ENCODE measurements around the gene NOD2.

The NOD2 gene

DNA sequence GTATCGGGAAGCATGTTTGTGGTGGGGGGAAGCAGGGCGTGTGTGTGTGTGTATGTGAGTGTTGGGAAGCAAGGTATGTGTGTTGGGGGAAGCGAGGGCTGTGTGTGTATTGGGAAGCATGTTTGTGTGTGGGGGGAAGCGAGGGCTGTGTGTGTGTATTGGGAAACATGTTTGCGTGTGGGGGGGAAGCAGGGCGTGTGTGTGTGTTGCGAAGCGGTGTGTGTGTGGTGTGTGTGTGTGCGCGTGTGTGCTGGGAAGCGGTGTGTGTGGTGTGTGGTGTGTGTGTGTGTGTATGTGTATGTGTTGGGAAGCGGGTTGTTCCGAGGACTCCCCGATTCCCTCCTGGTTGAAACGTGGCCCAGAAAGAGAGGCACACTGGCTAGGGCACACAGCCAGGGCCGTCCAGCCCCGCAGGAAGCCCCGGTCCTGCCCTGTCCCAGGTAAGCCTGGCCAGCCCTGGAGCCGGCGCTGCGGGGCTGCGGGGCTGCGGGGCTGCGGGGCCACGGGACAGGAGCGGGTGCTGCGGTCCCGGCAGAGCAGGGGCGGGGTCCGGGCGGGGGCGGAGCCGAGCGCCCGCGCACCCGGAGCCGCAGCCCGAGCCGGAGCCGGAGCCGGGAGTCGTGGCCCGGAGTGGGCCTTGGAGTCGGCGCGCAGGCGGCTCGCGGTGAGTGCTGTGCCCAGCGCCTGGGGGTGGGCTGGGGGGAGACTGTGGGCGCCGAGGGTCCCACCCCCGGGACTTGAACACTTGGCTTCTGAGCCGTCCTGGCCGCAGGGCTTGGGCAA is at the start of gene NOD2:
TSS of gene NOD2 (plus strand) at position 608 of the 783 bp plus-strand sequence. CDS start 5,890 bp downstream, outside the sequence.
- no peak for DNase-seq (ENCODE audit: low read depth)

DNA sequence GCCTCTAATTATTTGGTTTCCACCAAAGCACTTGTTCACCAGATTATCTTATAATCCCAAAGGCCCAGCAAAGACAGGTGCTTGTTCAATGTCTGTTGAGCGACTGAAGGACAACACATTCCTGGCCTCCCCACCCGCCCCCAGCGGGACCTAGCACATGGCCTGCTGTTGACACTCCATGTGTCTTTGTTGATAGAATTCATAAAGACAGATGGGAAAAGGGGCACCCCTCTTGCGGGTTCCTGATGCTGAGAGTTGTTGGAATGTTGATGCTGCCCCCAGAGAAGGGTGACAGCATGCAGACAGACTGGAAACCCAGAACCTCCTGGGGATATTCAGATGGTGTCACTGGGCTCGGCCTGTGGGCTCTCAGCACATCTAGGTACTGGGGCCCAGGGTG is 49.2 kb upstream of the NOD2 start:
- DNase-seq (ENCODE audit: low read depth) = no peak

DNA sequence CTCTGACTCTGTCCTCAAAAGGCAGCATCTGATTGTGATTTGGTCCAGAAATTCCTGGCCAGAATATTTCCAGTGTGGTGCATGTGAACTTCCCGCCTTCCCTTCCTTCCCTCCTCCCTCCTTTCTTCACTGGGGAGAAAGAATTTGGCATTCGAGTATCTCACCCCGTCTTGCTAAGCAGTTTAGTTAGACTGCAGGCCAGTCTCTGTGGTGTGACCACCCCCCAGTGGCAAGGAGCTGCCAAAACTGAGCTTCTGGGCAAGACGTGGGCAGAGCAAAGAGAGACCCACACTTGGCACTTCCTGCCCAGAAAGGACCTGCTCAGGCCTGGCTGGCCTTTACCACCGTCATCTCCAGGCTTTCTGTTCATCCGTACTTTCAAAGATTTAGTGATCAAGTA is 48.7 kb upstream of the NOD2 start:
- DNase-seq (ENCODE audit: low read depth) = peak; percentile 48

DNA sequence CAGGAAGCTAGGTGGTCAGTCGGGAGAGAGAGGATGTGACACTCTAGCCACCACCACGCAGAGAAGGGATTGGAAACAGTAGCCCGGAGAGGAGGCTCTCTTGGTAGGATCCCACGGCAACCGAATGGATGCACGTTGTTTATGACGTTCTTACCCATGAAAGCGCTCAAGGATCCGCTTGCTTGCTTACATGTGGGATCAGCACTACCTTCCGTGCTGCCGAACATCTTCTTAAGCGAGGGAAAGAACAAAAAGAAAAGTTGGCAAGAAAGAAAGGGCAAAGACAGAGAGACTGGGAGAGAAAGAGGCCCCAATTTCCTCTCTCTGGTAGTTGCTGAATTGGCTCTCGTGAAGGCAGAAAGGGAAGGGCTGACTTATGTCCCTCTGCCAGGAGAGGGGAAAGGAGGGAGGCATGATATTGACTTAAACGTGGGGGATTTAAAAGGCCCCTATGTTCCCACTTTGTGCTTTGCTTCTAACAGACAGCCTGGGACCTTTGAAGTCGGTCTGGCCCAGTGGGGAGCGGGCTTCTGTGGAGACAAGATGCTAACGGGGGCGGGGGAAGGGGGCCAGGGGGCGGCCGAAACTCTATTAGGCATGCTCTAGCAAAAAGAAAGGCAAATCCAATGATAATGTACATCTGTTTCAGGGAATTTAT is 47.7 kb upstream of the NOD2 start:
- no peak for DNase-seq (ENCODE audit: low read depth)

DNA sequence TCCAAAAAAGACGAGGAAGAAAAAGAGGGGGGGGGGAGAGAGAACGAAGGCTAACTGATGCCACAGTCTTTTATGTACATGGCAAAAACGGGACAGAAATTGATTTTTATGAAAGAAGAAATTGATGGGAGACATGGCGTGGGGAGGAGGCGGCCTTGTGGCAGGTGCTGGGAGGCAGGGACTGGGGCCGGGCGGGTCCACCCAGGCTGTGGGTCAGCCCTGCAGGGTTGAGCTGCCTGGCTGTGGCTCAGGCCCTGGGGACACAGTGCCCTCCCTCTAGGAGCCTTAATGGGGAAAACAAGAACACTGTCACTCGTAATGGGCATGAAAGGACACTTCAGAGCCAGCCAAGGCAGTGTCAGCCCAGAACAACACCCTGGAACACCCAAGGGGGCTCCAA is 47.1 kb upstream of the NOD2 start:
- no peak for DNase-seq (ENCODE audit: low read depth)

DNA sequence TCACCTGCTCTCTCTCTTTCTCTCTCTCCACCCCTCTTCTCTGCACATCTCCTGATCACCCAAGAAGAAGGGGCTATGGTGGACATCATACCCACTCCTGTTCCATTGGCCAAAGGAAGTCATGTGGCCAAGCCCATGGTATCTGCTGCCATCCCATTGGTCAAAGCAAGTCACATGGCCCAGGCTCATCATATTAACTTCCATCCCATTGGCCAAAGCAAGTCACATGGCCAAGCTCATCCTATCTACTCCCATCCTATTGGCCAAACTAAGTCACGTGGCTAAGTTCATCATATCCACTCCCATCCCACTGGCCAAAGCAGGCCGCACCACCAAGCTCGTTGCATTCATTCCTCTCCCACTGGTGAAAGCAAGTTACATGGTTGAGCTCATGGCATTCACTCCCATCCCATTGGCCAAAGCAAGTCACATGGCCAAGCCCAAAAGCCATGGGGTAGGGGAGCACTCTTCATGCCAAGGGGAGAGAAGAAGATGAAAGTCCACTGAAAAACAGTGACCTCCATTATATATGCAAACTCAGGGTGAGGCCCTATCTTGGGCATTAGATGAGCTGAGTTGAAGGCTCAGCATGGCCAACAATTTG is 41.5 kb upstream of the NOD2 start:
- no peak for DNase-seq (ENCODE audit: low read depth)

DNA sequence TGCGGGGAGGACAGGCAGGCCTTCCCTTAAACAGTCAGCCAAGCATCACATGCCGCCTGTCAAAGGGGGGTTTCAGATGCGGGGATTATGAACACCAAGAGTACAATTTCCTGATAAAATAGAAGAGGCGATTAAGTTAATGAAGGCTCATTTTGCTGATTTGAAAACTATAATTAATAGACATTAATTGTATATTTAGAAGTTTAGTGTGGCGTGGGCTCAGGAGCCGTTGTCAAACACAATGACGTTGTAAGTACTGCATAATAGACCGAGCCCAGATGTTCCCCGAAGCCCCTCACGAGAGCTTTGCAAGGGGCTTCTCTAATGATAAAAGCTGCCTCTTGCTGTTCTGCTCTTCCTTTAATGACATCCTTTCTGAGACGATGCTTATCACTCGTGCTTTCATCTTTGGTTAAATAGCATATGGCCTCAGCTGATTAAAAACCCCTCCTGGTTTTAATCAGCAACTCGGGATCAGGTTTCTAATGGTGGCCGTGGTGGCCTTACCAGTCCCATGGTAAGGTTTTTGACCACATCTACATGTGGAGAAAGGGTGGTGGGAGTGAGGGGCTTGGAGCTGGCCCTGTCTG is 40.5 kb upstream of the NOD2 start:
- DNase-seq (ENCODE audit: low read depth) = no peak

DNA sequence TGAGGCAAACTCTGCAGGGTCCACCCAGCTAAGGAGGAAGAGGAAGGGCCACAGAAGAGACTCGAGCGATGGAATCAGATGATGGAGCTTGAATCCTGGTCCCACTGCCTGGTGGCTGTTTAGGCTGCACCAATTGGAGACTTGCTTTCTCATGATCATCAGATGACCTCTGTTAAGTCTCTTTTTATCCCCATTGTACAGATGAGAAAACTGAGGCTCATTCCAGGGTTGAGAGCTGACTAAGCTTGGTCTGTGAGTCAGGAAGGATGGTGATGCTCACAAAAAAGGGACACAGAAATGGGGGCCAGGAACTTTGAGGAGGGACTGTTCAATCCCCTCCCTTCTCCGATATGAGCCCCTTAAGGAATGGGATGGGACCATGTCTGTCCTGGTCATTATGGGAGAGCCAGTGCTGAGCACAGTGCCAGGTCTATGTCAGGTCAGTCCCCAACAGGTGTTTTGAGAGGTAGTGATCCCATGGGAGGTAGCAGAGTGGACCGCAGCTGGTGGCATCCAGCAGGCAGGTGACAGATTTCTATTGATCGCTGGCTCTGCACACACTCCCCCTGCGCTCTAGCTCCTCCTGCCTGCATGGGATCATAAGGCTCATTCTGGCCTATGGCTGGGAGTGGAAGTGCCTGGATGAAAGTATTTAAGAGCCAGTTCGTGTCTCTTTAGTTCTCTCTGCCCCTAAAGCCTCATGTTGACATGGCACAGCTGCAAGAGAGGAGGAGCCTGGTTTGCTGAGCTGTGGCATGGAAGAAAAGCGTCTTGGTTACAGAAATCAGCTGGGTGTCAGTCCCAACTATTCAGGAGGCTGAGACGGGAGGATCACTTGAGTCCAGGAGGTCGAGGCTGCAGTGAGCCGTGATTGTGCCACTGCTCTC is 39.5 kb upstream of the NOD2 start:
- DNase-seq (ENCODE audit: low read depth) = no peak

DNA sequence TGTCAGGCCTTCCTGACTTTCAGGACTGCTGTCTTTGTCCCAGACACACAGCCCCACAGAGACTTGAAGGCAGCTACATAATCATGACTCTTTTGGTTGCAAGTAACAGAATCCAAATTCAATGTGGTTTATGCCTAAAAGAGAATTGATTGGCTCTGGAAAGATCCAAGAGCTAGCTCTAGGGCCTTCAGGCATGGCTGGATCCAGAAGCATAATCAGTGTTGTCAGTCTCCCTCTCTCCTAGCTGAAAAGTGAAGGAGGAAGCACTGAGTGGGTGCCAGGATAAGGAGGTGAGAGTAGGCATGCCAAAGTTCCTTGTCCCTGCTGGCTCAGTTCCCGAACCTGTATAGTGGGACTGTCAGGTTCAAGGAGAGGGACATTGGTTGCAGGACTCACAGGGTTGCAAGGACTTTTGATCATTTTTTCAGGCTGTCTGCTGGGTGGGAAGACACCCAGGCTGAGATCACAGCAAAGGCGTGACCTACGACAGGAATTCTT is 37.8 kb upstream of the NOD2 start:
- DNase-seq (ENCODE audit: low read depth) = no peak

DNA sequence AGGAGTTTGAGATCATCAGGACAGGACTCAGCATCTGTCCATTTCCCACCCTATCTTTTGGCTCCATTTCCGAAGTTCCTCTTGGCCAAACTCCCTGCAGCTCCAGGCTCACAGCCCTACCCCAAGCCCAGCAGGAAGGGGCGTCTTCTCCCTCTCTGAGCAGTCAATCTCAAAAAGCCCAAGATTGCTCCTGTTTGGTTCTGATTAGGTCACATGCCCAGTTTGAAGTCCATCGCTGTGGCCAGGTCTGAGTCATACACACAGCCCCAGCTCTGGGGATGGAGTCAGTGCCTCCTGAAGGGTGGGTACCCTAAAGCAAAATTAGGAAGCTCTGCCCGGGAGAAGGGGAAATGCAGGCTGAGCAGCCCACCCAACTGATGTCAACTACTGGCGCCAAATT is 36.2 kb upstream of the NOD2 start:
- no peak for DNase-seq (ENCODE audit: low read depth)

DNA sequence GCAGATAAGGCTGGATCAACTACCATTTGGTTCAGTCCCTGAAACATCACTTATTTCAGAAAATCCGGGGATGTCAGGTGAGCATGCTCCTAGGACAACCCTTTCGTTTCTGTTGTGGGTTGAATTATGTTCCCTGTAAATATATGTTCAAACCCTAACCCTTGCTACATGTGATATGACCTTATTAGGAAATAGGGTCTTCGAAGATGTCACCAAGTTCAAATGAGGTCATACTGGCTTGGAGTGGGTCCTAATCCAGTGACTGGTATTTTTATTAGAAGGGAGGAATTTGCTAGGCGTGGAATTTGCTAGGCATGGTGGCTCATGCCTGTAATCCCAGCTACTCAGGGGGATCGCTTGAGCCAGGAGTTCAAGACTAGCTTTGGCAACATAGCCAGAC is 33.6 kb upstream of the NOD2 start:
- DNase-seq (ENCODE audit: low read depth) = peak; percentile 20

DNA sequence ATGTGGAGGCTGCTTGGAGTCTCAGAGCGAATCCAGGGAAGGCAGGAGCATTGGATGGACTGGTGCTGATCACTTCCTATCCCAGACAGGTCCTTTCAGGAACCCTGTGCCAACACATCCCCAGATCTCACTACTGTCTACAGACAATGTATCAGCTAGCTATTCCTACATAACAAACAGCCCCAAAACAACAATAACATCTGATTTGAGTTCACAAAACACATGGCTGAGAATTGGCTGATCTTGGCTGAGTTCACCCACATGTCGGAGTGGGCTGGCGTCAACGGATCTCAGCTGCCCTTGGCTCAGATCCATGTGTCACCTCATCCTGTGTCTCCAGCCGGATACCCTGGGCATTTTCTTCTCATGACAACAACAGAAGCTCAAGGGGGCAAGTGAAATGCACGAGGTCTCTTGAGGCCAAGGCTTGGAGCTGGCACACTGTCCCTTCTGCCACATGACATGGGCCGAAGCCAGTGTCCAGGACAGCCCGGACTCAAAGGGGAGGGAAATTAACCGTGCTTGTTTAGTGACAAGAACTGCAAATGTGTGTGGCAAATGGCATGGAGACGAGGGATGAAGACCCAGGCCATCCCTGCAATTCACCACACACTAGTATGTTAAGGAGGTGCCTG is 31.0 kb upstream of the NOD2 start:
- DNase-seq (ENCODE audit: low read depth) = no peak

DNA sequence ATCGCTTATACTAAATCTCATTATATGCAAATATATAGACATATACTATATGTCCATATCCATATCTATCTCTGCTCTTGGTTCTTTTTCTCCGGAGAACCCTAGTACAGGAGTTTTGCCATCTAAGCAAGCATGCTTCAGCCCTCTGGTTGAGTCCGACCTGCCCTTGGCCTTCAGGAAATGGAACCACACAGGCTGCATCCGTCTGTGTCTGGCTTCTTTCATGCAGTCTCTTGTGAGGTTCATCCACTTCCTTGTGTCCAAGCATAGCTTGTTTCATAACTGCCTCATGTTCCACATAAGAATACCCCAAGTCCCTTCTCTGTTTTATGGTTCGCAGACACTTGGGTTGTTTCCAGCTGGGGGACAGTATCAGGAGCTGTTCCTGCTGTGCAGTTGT is 29.1 kb upstream of the NOD2 start:
- DNase-seq (ENCODE audit: low read depth) = no peak

DNA sequence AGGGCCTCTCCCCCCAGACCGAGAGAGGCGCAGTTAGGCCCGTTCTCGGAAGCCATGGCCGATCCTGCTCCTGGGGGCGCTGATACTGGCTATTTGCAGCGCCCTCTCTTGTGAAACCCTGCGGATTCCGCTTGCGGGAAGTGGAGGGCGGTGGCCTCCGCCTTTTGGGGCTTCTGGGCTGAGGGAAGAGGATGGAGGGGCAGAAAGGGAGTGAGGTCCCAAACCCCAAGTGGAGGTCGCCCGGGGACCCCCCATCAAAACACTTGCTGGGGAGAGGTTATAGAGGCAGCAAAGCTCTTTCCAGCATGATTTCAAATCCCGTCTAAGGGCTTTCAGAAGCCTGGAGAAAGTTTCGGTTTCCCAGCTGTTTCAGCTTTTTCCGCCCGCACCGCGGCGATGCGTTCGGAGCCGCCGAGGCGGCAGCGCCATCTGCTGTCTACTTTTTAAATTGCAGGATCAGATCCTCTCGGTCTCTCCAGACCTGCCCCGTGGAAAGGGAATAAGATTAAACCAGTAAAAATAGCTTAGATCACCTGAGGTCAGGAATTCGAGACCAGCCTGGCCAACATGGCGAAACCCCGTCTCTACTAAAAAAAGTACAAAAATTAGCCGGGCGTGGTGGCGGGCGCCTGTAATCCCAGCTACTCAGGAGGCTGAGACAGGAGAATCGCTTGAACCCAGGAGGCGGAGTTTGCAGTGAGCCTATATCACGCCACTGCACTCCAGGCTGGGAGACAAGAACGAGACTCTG is 28.1 kb upstream of the NOD2 start:
- peak; percentile 71 for DNase-seq (ENCODE audit: low read depth)

DNA sequence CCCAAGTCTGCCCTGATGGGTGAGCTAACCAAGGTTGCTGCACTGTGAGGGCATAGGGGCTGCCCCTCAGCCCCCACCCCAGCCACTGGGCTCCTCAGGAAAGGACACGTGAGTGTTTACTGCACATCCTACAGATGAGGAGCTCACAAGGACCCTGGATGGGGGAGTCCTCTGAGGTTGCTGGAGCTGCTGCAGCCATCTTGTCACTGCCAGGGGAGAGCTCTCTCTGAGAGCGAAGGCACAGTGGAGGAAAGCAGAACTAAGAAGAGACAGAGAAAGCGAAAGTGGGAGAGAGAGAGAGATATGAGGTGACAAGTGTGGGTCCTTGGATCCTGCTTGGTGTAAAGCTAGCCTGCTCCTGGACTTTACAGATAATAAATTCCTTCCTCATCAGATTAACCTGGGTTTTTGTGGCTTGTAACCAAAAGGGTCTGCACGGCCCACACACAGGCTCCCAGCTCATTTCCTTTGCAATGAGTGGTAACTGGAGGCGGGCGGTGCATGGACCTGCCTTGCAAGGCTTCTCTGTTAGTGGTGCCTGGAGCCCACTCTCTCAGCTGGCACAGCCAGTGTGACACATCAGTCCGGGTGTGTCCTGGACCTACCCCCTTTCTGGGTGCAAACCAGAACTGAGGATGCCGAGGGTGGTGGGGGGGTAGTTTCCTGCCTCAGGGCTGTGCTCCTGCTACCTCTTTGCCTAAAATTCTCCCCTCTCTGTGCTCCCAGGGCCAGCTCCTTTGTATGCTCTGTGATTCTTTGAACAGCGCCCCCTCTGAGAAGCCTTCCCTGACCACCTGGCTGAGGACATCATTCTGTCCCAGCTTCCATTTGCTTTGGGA is 26.5 kb upstream of the NOD2 start:
- no peak for DNase-seq (ENCODE audit: low read depth)

DNA sequence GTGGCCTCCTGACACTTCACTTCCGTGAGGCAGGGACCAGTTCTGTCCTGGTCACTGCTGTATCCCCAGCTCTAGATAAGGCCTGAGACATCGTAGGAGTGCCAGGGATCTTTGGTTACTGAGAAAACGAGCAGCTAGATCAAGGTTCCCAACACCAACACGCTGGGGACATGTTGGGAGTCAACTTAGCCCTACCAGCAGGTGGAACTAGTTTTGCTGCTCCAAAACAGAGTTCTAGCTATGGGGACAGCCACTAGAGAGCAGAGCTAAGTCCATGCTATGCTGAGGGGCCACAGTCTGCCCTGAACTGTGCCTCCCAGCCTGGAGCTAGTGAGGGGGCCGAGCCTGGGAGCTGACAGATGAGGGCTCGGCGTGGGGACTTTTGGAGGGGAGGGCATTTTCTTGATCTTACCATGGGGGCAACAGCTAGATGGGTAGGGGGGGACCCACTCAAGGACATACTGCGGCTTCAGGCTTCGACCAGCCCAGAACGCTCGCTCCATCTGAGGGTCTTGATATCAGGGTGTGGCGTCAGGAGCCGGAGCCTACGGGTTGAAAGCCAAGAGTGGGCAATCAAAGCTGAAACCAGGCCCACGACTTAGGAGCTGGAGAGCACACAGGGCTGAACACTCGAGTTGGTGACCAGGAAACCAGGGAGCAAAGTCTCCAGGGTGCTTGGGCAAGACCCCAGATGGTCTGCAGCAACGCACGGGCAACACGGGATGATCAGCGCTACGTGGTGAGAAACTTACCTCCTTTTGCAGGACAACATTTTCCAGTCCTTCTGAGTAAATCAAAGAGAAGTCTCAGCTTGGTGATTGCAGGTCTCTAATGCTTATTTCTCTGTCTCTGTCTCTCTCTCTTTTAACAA is 25.7 kb upstream of the NOD2 start:
- peak; percentile 9 for DNase-seq (ENCODE audit: low read depth)

DNA sequence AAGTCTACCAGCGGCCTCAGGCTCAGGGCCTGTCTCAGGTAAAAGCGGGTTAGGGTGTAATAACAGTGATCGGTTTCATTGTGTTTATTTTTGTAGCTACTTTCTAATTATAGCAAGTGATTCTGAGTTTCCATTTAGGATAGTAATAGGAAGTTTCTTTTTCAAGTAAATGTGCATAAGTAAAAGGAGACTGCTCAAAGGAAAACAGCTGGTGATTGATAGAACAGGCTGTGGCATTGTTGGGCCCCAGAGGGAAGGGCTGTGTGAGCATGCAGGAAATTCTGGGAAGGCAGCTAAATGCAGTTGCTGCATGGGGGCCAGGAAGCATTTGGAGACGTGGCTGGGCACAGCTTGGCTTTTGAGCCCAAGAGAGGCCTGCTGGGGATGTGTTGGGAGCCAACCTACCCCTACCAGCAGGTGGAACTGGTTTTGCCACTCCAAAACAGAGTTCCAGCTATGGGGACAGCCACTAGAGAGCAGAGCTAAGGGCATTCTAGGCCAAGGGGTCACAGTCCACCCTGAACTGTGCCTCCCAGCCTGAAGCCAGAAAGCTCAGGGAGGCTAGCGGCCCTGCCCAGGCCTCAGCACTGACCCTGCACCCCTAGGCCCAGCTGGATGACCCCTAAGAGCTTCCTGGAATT is 24.9 kb upstream of the NOD2 start:
- DNase-seq (ENCODE audit: low read depth) = no peak

DNA sequence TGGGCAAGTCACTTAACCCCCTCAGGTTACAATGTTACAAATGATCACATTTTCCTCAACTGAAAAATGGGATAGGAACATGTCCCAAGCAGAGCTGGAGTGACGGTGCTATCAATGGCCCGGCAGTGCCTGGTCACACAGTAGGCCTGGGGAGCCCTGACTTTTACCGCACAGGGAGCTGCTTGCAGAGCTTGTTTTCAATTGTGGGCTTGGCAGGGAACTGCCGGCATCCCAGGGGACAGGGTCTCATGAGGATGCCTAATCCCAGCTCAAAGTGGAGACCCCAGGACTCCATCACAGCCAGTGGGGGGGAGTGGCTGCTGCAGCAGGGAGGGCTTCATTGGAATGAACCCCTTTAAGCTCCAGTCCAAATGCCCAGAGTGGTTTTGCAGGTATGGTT is 23.7 kb upstream of the NOD2 start:
- DNase-seq (ENCODE audit: low read depth) = no peak
